Keratinocyte (primary cell): Measurements from ENCODE around the gene PROM1.

Experiments
- CTCF ChIP-seq, 3 experiments: IDR thresholded peaks in 1 of 3; conservative IDR thresholded peaks in 1 of 3; optimal IDR thresholded peaks in 1 of 3; 2 replicates in 2 of 3; 3 replicates in 1 of 3; pipeline versions ENCODE3 to v1.5.1; 2011; ENCODE audit warnings: low read length in 3 of 3, mild to moderate bottlenecking in 3 of 3, moderate library complexity in 2 of 3, control low read depth in 1 of 3, inconsistent platforms in 1 of 3; ENCODE audit not compliant: insufficient read depth in 2 of 3; ENCODE audit errors: extremely low read depth in 1 of 3
- EZH2 ChIP-seq: IDR thresholded peaks from one replicate; pipeline ENCODE4 v1.6.1; 2012; ENCODE audit warnings: inconsistent platforms, mild to moderate bottlenecking, low read length, moderate library complexity

- TF ChIP-seq CTCF (optimal IDR thresholded peaks at IDR 0.05 in 1 of 3, IDR thresholded peaks at IDR 0.05 in 1 of 3, conservative IDR thresholded peaks at IDR 0.05 in 1 of 3; ENCODE audit: extremely low read depth in 1 of 3, insufficient read depth in 2 of 3, low read length in 3 of 3): no peak
- TF ChIP-seq EZH2: no peak
Observed at GRCh38 chr4:16005676-16006075, 78.1 kb downstream of the PROM1 start.
